K562 (cell line): ENCODE measurements around the gene NAA80. TPM values are rescaled to one million over a fixed set of nuclear protein-coding genes. Genes with fewer than 3 reads are reported as not detected.
A peak's percentile ranks its signal among the peaks of the same experiment; 100 is the strongest.

Experiments
- BCOR ChIP-seq: fragments of 450-650 bp; IDR thresholded peaks from 2 replicates; pipeline ENCODE4 v1.6.1; 2016
- BMI1 ChIP-seq: fragments of 150-350 bp; IDR thresholded peaks from 2 replicates; pipeline ENCODE4 v1.6.1; 2014; ENCODE audit warnings: low read length
- CTCF ChIP-seq, 3 experiments: IDR thresholded peaks in 2 of 3; conservative IDR thresholded peaks in 1 of 3; 2 replicates each; pipeline ENCODE4 v1.5.1; 2011 to 2012; ENCODE audit warnings: low read length in 3 of 3, mild to moderate bottlenecking in 3 of 3, control low read depth in 2 of 3, improper control_type of control experiment in 1 of 3, inconsistent platforms in 1 of 3, low read depth in 1 of 3, mixed read lengths in 1 of 3, moderate library complexity in 1 of 3; ENCODE audit not compliant: insufficient read depth in 2 of 3
- EP300 ChIP-seq: IDR thresholded peaks from 2 replicates; pipeline ENCODE4 v1.6.1; 2012; ENCODE audit warnings: low read length, improper control_type of control experiment
- EWSR1 ChIP-seq: fragments of 450-650 bp; IDR thresholded peaks from 2 replicates; pipeline ENCODE4 v1.6.1; 2018; ENCODE audit warnings: borderline replicate concordance, mild to moderate bottlenecking, low read depth, moderate library complexity; ENCODE audit not compliant: partially characterized antibody
- HDAC2 ChIP-seq: fragments of 450-650 bp; IDR thresholded peaks from 2 replicates; pipeline ENCODE4 v1.6.1; 2016; ENCODE audit warnings: mild to moderate bottlenecking
- HLTF ChIP-seq: fragments of 450-650 bp; IDR thresholded peaks from 2 replicates; pipeline ENCODE4 v1.6.1; 2016
- IRF2 ChIP-seq: sonication (generic); formaldehyde crosslinking; IDR thresholded peaks from 2 replicates; pipeline ENCODE4 v1.8.1; 2022; ENCODE audit warnings: mild to moderate bottlenecking, missing genetic modification reagents
- KDM4B ChIP-seq, 2 experiments: fragments of 450-650 bp in 1 of 2; sonication (generic) in 1 of 2; IDR thresholded peaks; 2 replicates each; pipeline ENCODE4 v1.6.1; 2016 to 2017; ENCODE audit warnings: borderline replicate concordance in 2 of 2, antibody characterized with exemption in 1 of 2, low read depth in 1 of 2, mild to moderate bottlenecking in 1 of 2
- MBD1 ChIP-seq: fragments of 250-450 bp; sonication (Bioruptor Pico); IDR thresholded peaks from 2 replicates; pipeline ENCODE4 v1.8.0; 2022; ENCODE audit warnings: inconsistent platforms
- MCM7 ChIP-seq, 2 experiments: fragments of 450-650 bp; IDR thresholded peaks; 2 replicates each; pipeline ENCODE4 v1.6.1; 2016 to 2018
- MYC ChIP-seq, 2 experiments: fragments of 250-450 bp in 1 of 2; sonication (Bioruptor Pico) in 1 of 2; IDR thresholded peaks; 2 replicates each; pipeline versions ENCODE4 v1.5.1 to v1.6.1; 2012 to 2021; ENCODE audit warnings: low read depth in 2 of 2, borderline replicate concordance in 1 of 2, improper control_type of control experiment in 1 of 2, low read length in 1 of 2, mild to moderate bottlenecking in 1 of 2, moderate library complexity in 1 of 2
- PPARD ChIP-seq: fragments of 250-450 bp; sonication (Bioruptor Pico); IDR thresholded peaks from 2 replicates; pipeline ENCODE4 v1.8.0; 2022; ENCODE audit warnings: inconsistent platforms, mild to moderate bottlenecking, moderate library complexity
- RAD21 ChIP-seq, 2 experiments: fragments of 250-450 bp in 1 of 2; fragments of 450-650 bp in 1 of 2; sonication (Bioruptor Pico) in 1 of 2; formaldehyde crosslinking in 1 of 2; IDR thresholded peaks in 1 of 2; conservative IDR thresholded peaks in 1 of 2; 2 replicates each; pipeline versions ENCODE4 v1.4.0 to v1.8.0; 2020 to 2022; ENCODE audit warnings: mild to moderate bottlenecking in 2 of 2, moderate library complexity in 1 of 2
- RBFOX2 ChIP-seq: fragments of 200-400 bp; formaldehyde crosslinking; IDR thresholded peaks from 2 replicates; pipeline ENCODE4 v1.6.1; 2017; ENCODE audit warnings: low read depth, mild to moderate bottlenecking, low read length, moderate library complexity
- SIX5 ChIP-seq, 2 experiments: IDR thresholded peaks; 2 replicates each; pipeline ENCODE4 v1.6.1; 2011; ENCODE audit warnings: low read length in 2 of 2, borderline replicate concordance in 1 of 2, low read depth in 1 of 2, mild to moderate bottlenecking in 1 of 2, moderate library complexity in 1 of 2; ENCODE audit not compliant: insufficient read depth in 1 of 2
- SRSF3 ChIP-seq: fragments of 200-400 bp; formaldehyde crosslinking; IDR thresholded peaks from 2 replicates; pipeline ENCODE4 v1.6.1; 2016; ENCODE audit warnings: mild to moderate bottlenecking, low read length, moderate library complexity; ENCODE audit not compliant: insufficient read depth
- ZC3H11A ChIP-seq: IDR thresholded peaks from 2 replicates; pipeline ENCODE4 v1.6.1; 2012; ENCODE audit warnings: low read depth, low read length, improper control_type of control experiment
- ZNF140 ChIP-seq: fragments of 250-450 bp; sonication (Bioruptor Pico); IDR thresholded peaks from 2 replicates; pipeline ENCODE4 v1.8.0; 2021; ENCODE audit warnings: moderate library complexity, mild to moderate bottlenecking, inconsistent platforms
- ZNF212 ChIP-seq: fragments of 450-650 bp; formaldehyde crosslinking; IDR thresholded peaks from 2 replicates; pipeline ENCODE4 v1.4.0; 2020; ENCODE audit warnings: mild to moderate bottlenecking
- ZNF431 ChIP-seq: sonication (generic); formaldehyde crosslinking; IDR thresholded peaks from 2 replicates; pipeline ENCODE4 v1.8.0; 2022; ENCODE audit warnings: mild to moderate bottlenecking, missing genetic modification reagents
- ZNF79 ChIP-seq: fragments of 250-450 bp; sonication (Bioruptor Pico); IDR thresholded peaks from 2 replicates; pipeline ENCODE4 v1.4.0; 2020; ENCODE audit warnings: low read depth, mild to moderate bottlenecking, moderate library complexity
- polyA plus RNA-seq, 8 experiments: library from polyadenylated mRNA; depleted of rRNA in 4 of 8; stranded (reverse) in 5 of 8; unstranded in 3 of 8; fragments of >200 nt; fragmentation: Nextera tagmentation in 2 of 8; fragmentation: Illumina TruSeq in 1 of 8; extraction: Ambion mirVana in 2 of 8; extraction: Trizol in 1 of 8; gene quantifications; 2 replicates each; pipeline versions ENCODE4 v1.2.1 to v1.2.3, GENCODE V29; 2011 to 2014; ENCODE audit warnings: inconsistent platforms in 1 of 8, missing spikeins in 1 of 8
- total RNA-seq, 7 experiments: library from RNA; depleted of rRNA in 6 of 7; stranded (reverse); fragments of >200 nt in 6 of 7; fragmentation: Illumina TruSeq in 2 of 7; extraction: Trizol in 2 of 7; gene quantifications; 2 replicates each; pipeline versions ENCODE4 v1.2.1 to v1.2.3, GENCODE V29; 2011 to 2021; ENCODE audit warnings: low replicate concordance in 1 of 7
- TF ChIP-seq, protein P1 (sequence below): sonication (generic); formaldehyde crosslinking; IDR thresholded peaks from 2 replicates; pipeline ENCODE4 v1.8.1; 2023; ENCODE audit warnings: mild to moderate bottlenecking, missing genetic modification reagents

Gene NAA80
- total and polyA plus RNA-seq, 9 of the 15 experiments (the other 6 are each of a cell fraction or from before 2014, with no cell fraction given) = 0.82 to 24.0 (median 8.6) TPM

- TF ChIP-seq CTCF (IDR thresholded peaks at IDR 0.05 in 2 of 3, conservative IDR thresholded peaks at IDR 0.05 in 1 of 3; ENCODE audit: insufficient read depth in 2 of 3, low read depth in 1 of 3, low read length in 3 of 3) (0 out of 6 replicates have a peak, but pooled peaks of 1 of the 3 experiments have one; percentile 1), ZC3H11A (0 out of 2 replicates have a peak, but pooled peaks have one; percentile 39), HLTF (no peak), KDM4B (IDR thresholded peaks at IDR 0.05; ENCODE audit: borderline replicate concordance in 2 of 2, low read depth in 1 of 2) (0 out of 4 replicates have a peak, but pooled peaks of 1 of the 2 experiments have one; percentile 54), EP300 (no peak), MYC (IDR thresholded peaks at IDR 0.05; ENCODE audit: low read depth, low read length) (peak; percentile 89), MYC (CRISPR knock-in tag; IDR thresholded peaks at IDR 0.05; ENCODE audit: borderline replicate concordance, low read depth) (no peak), SIX5 (IDR thresholded peaks at IDR 0.05; ENCODE audit: borderline replicate concordance in 1 of 2, insufficient read depth in 1 of 2, low read depth in 1 of 2, low read length in 2 of 2) (peak; percentile 100), EWSR1 (no peak), SRSF3 (no peak), ZNF431 (no peak), PPARD (CRISPR knock-in tag) (no peak), RAD21 (CRISPR knock-in tag; conservative IDR thresholded peaks at IDR 0.05 in 1 of 2, IDR thresholded peaks at IDR 0.05 in 1 of 2) (no peak), RBFOX2 (peak; percentile 86), MCM7 (IDR thresholded peaks at IDR 0.05) (no peak), ZNF140 (CRISPR knock-in tag) (no peak), MBD1 (CRISPR knock-in tag) (no peak), BCOR (no peak), HDAC2 (no peak), ZNF79 (CRISPR knock-in tag) (no peak), ZNF212 (CRISPR knock-in tag) (no peak), IRF2 (no peak), BMI1 (no peak)
- TF ChIP-seq, protein P1, sequence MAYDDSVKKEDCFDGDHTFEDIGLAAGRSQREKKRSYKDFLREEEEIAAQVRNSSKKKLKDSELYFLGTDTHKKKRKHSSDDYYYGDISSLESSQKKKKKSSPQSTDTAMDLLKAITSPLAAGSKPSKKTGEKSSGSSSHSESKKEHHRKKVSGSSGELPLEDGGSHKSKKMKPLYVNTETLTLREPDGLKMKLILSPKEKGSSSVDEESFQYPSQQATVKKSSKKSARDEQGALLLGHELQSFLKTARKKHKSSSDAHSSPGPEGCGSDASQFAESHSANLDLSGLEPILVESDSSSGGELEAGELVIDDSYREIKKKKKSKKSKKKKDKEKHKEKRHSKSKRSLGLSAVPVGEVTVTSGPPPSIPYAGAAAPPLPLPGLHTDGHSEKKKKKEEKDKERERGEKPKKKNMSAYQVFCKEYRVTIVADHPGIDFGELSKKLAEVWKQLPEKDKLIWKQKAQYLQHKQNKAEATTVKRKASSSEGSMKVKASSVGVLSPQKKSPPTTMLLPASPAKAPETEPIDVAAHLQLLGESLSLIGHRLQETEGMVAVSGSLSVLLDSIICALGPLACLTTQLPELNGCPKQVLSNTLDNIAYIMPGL (CRISPR knock-in tag) = no peak
These were observed 6.8 kb downstream of the NAA80 start, which contains the start of gene IFRD2 (continued) for GRCh38 chr3:50292159-50293078.
